Measurements from ENCODE around the gene PDLIM5. TPM values are rescaled to one million over a fixed set of nuclear protein-coding genes. Genes with fewer than 3 reads are reported as not detected.

PDLIM5 gene
- total RNA-seq, 2 experiments from 2014 or later: 6.3 to 12.6 TPM

- no peak overlapping the region for H3K4me2 ChIP-seq (ENCODE audit: low read length)
- POLR2A ChIA-PET: interaction anchor here (0.6 kb wide), 1 partner anchor 1429 kb away, joined by 4 read pairs; no protein-coding TSS in a partner anchor
- no peaks in the 10 kb centered on the region for H3K36me3 ChIP-seq (ENCODE audit: insufficient read depth, low read length)
- intact Hi-C loops (cut with micrococcal nuclease; ENCODE audit: unreplicated experiment): no loop called here
- no peaks in the 10 kb centered on the region for H3K4me1 ChIP-seq (ENCODE audit: insufficient read depth, low read length, poor library complexity, severe bottlenecking)
- BruUV-seq (replicated peaks): no TSS peak
- TF ChIP-seq EZH2phosphoT487 (IDR thresholded peaks at IDR 0.05; ENCODE audit: borderline replicate concordance, low read depth, low read length): no peak
- TF ChIP-seq, protein P1, sequence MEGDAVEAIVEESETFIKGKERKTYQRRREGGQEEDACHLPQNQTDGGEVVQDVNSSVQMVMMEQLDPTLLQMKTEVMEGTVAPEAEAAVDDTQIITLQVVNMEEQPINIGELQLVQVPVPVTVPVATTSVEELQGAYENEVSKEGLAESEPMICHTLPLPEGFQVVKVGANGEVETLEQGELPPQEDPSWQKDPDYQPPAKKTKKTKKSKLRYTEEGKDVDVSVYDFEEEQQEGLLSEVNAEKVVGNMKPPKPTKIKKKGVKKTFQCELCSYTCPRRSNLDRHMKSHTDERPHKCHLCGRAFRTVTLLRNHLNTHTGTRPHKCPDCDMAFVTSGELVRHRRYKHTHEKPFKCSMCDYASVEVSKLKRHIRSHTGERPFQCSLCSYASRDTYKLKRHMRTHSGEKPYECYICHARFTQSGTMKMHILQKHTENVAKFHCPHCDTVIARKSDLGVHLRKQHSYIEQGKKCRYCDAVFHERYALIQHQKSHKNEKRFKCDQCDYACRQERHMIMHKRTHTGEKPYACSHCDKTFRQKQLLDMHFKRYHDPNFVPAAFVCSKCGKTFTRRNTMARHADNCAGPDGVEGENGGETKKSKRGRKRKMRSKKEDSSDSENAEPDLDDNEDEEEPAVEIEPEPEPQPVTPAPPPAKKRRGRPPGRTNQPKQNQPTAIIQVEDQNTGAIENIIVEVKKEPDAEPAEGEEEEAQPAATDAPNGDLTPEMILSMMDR (conservative IDR thresholded peaks at IDR 0.05; ENCODE audit: low read length): no peak
- no peak overlapping the region for H2AFZ ChIP-seq (ENCODE audit: low read length)
- no peak overlapping the region for H3K27ac ChIP-seq (ENCODE audit: low read depth, low read length, poor library complexity, severe bottlenecking)
- no peaks in the 10 kb centered on the region for H3K79me2 ChIP-seq (ENCODE audit: insufficient read depth, low read depth, low read length)
- DNase-seq (ENCODE audit: low spot score): no peak
- CTCF ChIA-PET (ENCODE audit: unreplicated experiment): no interaction called here
- H3K9me2 ChIP-seq (ENCODE audit: insufficient read depth, low read length): no peaks in the 10 kb centered on the region
- H4K20me1 ChIP-seq (ENCODE audit: insufficient read depth, low read length): no peaks in the 10 kb centered on the region
- H3K9me3 ChIP-seq (ENCODE audit: low read length): no peaks in the 10 kb centered on the region
- no peak overlapping the region for H3K4me3 ChIP-seq (ENCODE audit: low read depth, low read length, poor library complexity, severe bottlenecking)
Observed at GRCh38 chr4:94436512-94436911, 15.2 kb upstream of the PDLIM5 start.

GRCh38 chr4:94439606-94440005, 12.1 kb upstream of the PDLIM5 start:
- intact Hi-C loops (cut with micrococcal nuclease; ENCODE audit: unreplicated experiment): no loop called here
- H2AFZ ChIP-seq (ENCODE audit: low read length): no peak overlapping the region
- H3K4me1 ChIP-seq (ENCODE audit: insufficient read depth, low read length, poor library complexity, severe bottlenecking): no peaks in the 10 kb centered on the region
- H3K9me3 ChIP-seq (ENCODE audit: low read length): no peaks in the 10 kb centered on the region
- DNase-seq (ENCODE audit: low spot score): no peak
- H3K36me3 ChIP-seq (ENCODE audit: insufficient read depth, low read length): no peaks in the 10 kb centered on the region
- no TSS peak for BruUV-seq (replicated peaks)
- H3K79me2 ChIP-seq (ENCODE audit: insufficient read depth, low read depth, low read length): no peaks in the 10 kb centered on the region
- ChIA-PET POLR2A (no interaction called here), CTCF (ENCODE audit: unreplicated experiment) (no interaction called here)
- no peaks in the 10 kb centered on the region for H3K9me2 ChIP-seq (ENCODE audit: insufficient read depth, low read length)
- no peaks in the 10 kb centered on the region for H4K20me1 ChIP-seq (ENCODE audit: insufficient read depth, low read length)
- TF ChIP-seq EZH2phosphoT487 (IDR thresholded peaks at IDR 0.05; ENCODE audit: borderline replicate concordance, low read depth, low read length): no peak
- TF ChIP-seq, protein P1 (conservative IDR thresholded peaks at IDR 0.05; ENCODE audit: low read length): no peak
- no peak overlapping the region for H3K4me3 ChIP-seq (ENCODE audit: low read depth, low read length, poor library complexity, severe bottlenecking)
- H3K27ac ChIP-seq (ENCODE audit: low read depth, low read length, poor library complexity, severe bottlenecking): no peak overlapping the region
- H3K4me2 ChIP-seq (ENCODE audit: low read length): no peak overlapping the region

DNA sequence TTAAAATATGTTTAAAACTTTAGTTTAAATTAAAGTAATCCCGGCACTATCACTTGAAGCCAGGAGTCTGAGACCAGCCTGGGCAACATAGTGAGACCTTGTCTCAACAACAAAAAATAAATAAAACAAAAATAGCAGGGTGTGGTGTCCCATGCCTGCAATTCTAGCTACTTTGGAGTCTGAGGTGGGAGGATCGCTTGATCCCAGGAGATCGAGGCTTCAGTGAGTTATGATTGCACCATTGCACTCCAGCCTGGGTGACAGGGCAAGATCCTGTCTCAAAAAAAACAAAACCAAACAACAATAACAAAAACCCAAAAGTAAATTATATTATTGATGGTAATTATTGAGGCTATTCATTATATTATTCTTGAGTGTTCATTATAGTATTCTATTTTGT, 9.9 kb upstream of the PDLIM5 start:
- Histone ChIP-seq H3K79me2 (ENCODE audit: insufficient read depth, low read depth, low read length) (no peaks in the 10 kb centered on the region), H3K27ac (ENCODE audit: low read depth, low read length, poor library complexity, severe bottlenecking) (no peak overlapping the region), H3K9me2 (ENCODE audit: insufficient read depth, low read length) (no peaks in the 10 kb centered on the region), H2AFZ (ENCODE audit: low read length) (no peak overlapping the region), H3K36me3 (ENCODE audit: insufficient read depth, low read length) (no peaks in the 10 kb centered on the region), H3K4me3 (ENCODE audit: low read depth, low read length, poor library complexity, severe bottlenecking) (no peak overlapping the region), H3K9me3 (ENCODE audit: low read length) (no peaks in the 10 kb centered on the region), H3K4me2 (ENCODE audit: low read length) (no peak overlapping the region), H4K20me1 (ENCODE audit: insufficient read depth, low read length) (no peaks in the 10 kb centered on the region), H3K4me1 (ENCODE audit: insufficient read depth, low read length, poor library complexity, severe bottlenecking) (no peaks in the 10 kb centered on the region)
- no TSS peak for BruUV-seq (replicated peaks)
- no peak for DNase-seq (ENCODE audit: low spot score)
- ChIA-PET CTCF (ENCODE audit: unreplicated experiment) (no interaction called here), POLR2A (no interaction called here)
- TF ChIP-seq EZH2phosphoT487 (IDR thresholded peaks at IDR 0.05; ENCODE audit: borderline replicate concordance, low read depth, low read length): no peak
- TF ChIP-seq, protein P1 (conservative IDR thresholded peaks at IDR 0.05; ENCODE audit: low read length): no peak
- intact Hi-C loops (cut with micrococcal nuclease; ENCODE audit: unreplicated experiment): no loop called here
